ENCODE data around the gene LRCH4. TPM values are rescaled to one million over a fixed set of nuclear protein-coding genes. Genes with fewer than 3 reads are reported as not detected.
A peak's percentile ranks its signal among the peaks of the same experiment; 100 is the strongest.

LRCH4 gene
- total and polyA plus RNA-seq, 2 of the 13 experiments (the other 11 are each of a cell fraction or from before 2014, with no cell fraction given): 7.0 to 9.3 TPM

GRCh38 chr7:100545360-100546128, 40.4 kb downstream of the LRCH4 start (continued):
- TF ChIP-seq SIN3A (IDR thresholded peaks at IDR 0.05; ENCODE audit: borderline replicate concordance, low read depth, low read length): peak; percentile 63; the same call in 1 of the 2 replicates
- no peak for TF ChIP-seq ZNF275 (CRISPR knock-in tag; IDR thresholded peaks at IDR 0.05; ENCODE audit: borderline replicate concordance)
- TF ChIP-seq GMEB1 (CRISPR knock-in tag; IDR thresholded peaks at IDR 0.05; ENCODE audit: borderline replicate concordance): no peak
- TF ChIP-seq ZBTB44 (CRISPR knock-in tag; IDR thresholded peaks at IDR 0.05): no peak
- TF ChIP-seq MXI1 (IDR thresholded peaks at IDR 0.05; ENCODE audit: borderline replicate concordance, low read depth, low read length): peak; percentile 91; the same call in 2 of the 3 replicates
- TF ChIP-seq ZNF598 (CRISPR knock-in tag; IDR thresholded peaks at IDR 0.05; ENCODE audit: borderline replicate concordance): no peak
- TF ChIP-seq NCOA5 (CRISPR knock-in tag; IDR thresholded peaks at IDR 0.05): no peak
- TF ChIP-seq ZNF234 (CRISPR knock-in tag; conservative IDR thresholded peaks at IDR 0.05): no peak
- no peak for TF ChIP-seq NR0B2 (CRISPR knock-in tag; IDR thresholded peaks at IDR 0.05)
- TF ChIP-seq EED (CRISPR knock-in tag; IDR thresholded peaks at IDR 0.05): no peak
- no peak for TF ChIP-seq KLF15 (CRISPR knock-in tag; IDR thresholded peaks at IDR 0.05; ENCODE audit: borderline replicate concordance)
- no peak for TF ChIP-seq ZNF251 (CRISPR knock-in tag; IDR thresholded peaks at IDR 0.05)
- TF ChIP-seq ZSCAN9 (CRISPR knock-in tag; IDR thresholded peaks at IDR 0.05; ENCODE audit: borderline replicate concordance): peak; percentile 27; the same call in 1 of the 2 replicates
- TF ChIP-seq ELK4 (CRISPR knock-in tag; IDR thresholded peaks at IDR 0.05; ENCODE audit: borderline replicate concordance): no peak
- TF ChIP-seq ZNF737 (CRISPR knock-in tag; IDR thresholded peaks at IDR 0.05; ENCODE audit: borderline replicate concordance): no peak
- TF ChIP-seq PITX1 (CRISPR knock-in tag; IDR thresholded peaks at IDR 0.05): no peak; the same call in 1 of the 2 replicates
- TF ChIP-seq ZNF550 (CRISPR knock-in tag; IDR thresholded peaks at IDR 0.05; ENCODE audit: borderline replicate concordance): no peak
- no peak for TF ChIP-seq THAP9 (CRISPR knock-in tag; IDR thresholded peaks at IDR 0.05; ENCODE audit: borderline replicate concordance)
- no peak for TF ChIP-seq ZNF331 (CRISPR knock-in tag; IDR thresholded peaks at IDR 0.05)
- TF ChIP-seq IRF2 (CRISPR knock-in tag; IDR thresholded peaks at IDR 0.05): no peak; the same call in 1 of the 2 replicates

Measured in HepG2 (cell line).